Lower leg skin (tissue), 3 donors: ENCODE results near the gene SFSWAP.

Experiments
- CTCF ChIP-seq, 3 donors: fragments of 450-650 bp; IDR thresholded peaks; one replicate each; pipeline ENCODE4 v1.5.1; 2016; ENCODE audit warnings: antibody characterized with exemption in 3 of 3, mild to moderate bottlenecking in 3 of 3, moderate library complexity in 2 of 3
- POLR2A ChIP-seq, 2 donors: fragments of 450-650 bp; IDR thresholded peaks; one replicate each; pipeline ENCODE4 v1.6.1; 2016 to 2017; ENCODE audit warnings: antibody characterized with exemption in 2 of 2, mild to moderate bottlenecking in 1 of 2, moderate library complexity in 1 of 2

- TF ChIP-seq CTCF (IDR thresholded peaks at IDR 0.05) (no peak), POLR2A (IDR thresholded peaks at IDR 0.05) (no peak)
Measured at GRCh38 chr12:131747276-131748177, 36.6 kb downstream of the SFSWAP start.
